Effector memory CD8-positive, alpha-beta T cell (primary cell): ENCODE data around the gene LILRA1.
A peak's percentile ranks its signal among the peaks of the same experiment; 100 is the strongest.
"Not testable (repeated sequence)": the region's sequence is repeated elsewhere in the genome, so short reads cannot be mapped to it uniquely, and the experiment has no call there.

Experiments
- ATAC-seq: fragments of 150-1000 bp; cut with Tn5 transposase; replicated peaks from 2 replicates; pipeline ENCODE4 v1.10.0; 2021; ENCODE audit warnings: mild to moderate bottlenecking, moderate library complexity
- DNase-seq, 3 experiments: peaks; one replicate each; pipeline ENCODE4 v3.0.0; 2021
- H3K27ac Mint-ChIP-seq, 2 donors: one replicate each; pipeline ENCODE4 v1.8.0; 2022; ENCODE audit warnings: mild to moderate bottlenecking in 2 of 2, mixed read lengths in 2 of 2, moderate library complexity in 2 of 2
- H3K27me3 Mint-ChIP-seq, 2 donors: one replicate each; pipeline ENCODE4 v1.8.0; 2022; ENCODE audit warnings: mixed read lengths in 2 of 2
- H3K36me3 Mint-ChIP-seq: one replicate; pipeline ENCODE4 v1.8.0; 2022; ENCODE audit warnings: mild to moderate bottlenecking, moderate library complexity, mixed read lengths; ENCODE audit not compliant: insufficient read depth
- H3K4me1 Mint-ChIP-seq, 2 donors: one replicate each; pipeline ENCODE4 v1.8.0; 2022; ENCODE audit warnings: low read depth in 2 of 2, mixed read lengths in 2 of 2
- H3K4me3 Mint-ChIP-seq, 2 donors: one replicate each; pipeline ENCODE4 v1.8.0; 2022; ENCODE audit warnings: mild to moderate bottlenecking in 2 of 2, mixed read lengths in 2 of 2, moderate library complexity in 2 of 2
- H3K9me3 Mint-ChIP-seq, 2 donors: one replicate each; pipeline ENCODE4 v1.8.0; 2022; ENCODE audit warnings: mixed read lengths in 2 of 2
- total RNA-seq, 9 experiments: gene quantifications; one replicate each; lab custom pipeline; 2026; lab: John Stamatoyannopoulos, UW

The LILRA1 gene
- total RNA-seq: 0 to 0.11 (median 0) reads per million in 9 experiments

DNA sequence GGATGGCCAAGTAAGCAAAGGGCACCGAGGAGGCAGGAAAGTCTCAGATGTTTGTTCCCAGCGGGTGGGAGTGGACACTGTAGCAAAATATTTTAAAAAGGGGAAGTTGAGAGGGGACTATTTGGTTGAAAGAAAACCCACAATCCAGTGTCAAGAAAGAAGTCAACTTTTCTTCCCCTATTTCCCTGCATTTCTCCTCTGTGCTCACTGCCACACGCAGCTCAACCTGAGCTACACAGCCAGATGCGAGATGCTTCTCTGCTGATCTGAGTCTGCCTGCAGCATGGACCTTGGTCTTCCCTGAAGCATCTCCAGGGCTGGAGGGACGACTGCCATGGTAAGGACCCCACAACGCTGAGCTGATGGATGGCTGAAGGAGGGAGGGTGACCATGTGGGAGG is at the start of gene LILRA1:
TSS of gene LILRA1 (plus strand) at position 188 of the 400 bp plus-strand sequence. CDS start 613 bp downstream, outside the sequence.
- peak; percentile 21 for ATAC-seq
- H3K36me3 Mint-ChIP-seq, H3K27ac Mint-ChIP-seq, H3K9me3 Mint-ChIP-seq, DNase-seq, H3K4me1 Mint-ChIP-seq: not testable (repeated sequence)
- peaks cover 64 to 85% of the 10 kb centered on the region in 2 donors for H3K27me3 Mint-ChIP-seq
- H3K4me3 Mint-ChIP-seq: peak within 1 kb of the TSS in 1 of 2 donors; percentile 37

DNA sequence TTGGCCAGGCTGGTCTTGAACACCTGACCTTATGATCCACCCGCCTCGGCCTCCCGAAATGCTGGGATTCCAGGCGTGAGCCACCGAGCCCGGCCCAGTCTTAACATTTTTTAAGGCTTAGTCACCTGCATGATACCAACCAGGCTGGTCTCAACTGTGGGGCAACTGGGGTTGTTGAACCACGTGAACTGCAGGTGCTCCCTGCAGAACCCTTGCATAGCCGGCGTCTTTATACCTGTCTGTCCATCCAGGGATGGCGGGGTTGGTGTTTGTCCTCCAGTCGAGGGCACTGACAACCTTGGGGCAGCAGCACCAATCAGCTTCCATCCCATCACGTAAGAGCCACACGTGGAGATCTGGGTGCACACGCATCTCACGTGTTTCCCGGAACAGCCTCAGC is 44.6 kb upstream of the LILRA1 start:
- Mint-ChIP-seq H3K27me3 (peaks cover 9 to 39% of the 10 kb centered on the region in 2 donors), H3K4me1 (peaks cover 9 to 15% of the 10 kb centered on the region in 2 donors), H3K27ac (no peak overlapping the region), H3K4me3 (no peak overlapping the region), H3K9me3 (peaks cover 0 to 4% of the 10 kb centered on the region in 2 donors), H3K36me3 (peaks cover 3% of the 10 kb centered on the region)
- ATAC-seq (no peak), DNase-seq (no peak)

DNA sequence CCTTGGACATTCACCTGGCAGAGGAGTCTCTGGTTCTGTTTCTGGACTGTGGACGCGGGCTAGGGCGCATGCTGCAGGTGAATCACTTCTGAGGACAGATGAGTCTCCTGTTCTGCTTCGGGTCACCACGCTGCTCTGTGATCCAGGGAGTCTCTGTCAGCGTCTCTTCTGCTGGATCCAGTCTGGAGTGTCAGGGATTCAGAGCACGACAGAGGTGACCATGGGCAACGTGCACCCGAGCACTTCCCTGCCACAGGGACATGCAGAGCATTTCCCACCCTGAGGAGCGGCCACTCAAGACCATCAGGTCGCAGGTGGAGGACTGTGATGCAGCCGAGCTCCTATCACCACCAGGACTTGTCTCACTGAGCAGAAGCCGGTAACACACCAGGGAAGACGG is 44.2 kb upstream of the LILRA1 start:
- H3K27me3 Mint-ChIP-seq: peaks cover 9 to 39% of the 10 kb centered on the region in 2 donors
- peaks cover 0 to 4% of the 10 kb centered on the region in 2 donors for H3K9me3 Mint-ChIP-seq
- DNase-seq (no peak), ATAC-seq (no peak)
- peaks cover 9 to 15% of the 10 kb centered on the region in 2 donors for H3K4me1 Mint-ChIP-seq
- H3K4me3 Mint-ChIP-seq: no peak overlapping the region
- H3K36me3 Mint-ChIP-seq: peaks cover 3% of the 10 kb centered on the region
- no peak overlapping the region for H3K27ac Mint-ChIP-seq

DNA sequence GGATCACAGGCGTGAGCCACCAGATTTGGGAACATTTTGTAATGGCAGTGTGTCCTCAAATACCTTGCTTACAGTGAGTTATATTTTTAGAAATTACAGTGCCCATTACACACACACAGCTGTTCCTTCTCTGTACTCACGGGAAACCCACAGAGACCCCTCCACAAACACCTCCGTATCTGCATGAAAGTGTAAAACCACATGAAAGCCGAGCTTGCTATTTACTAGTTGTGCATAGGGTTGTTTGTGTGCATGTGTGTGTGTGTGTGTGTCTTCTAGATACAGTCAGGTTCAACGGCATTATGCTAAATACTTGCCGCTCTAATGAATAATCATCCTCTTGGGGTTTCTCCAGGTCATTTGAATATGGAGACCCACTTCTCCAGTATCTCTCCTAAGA is 42.1 kb upstream of the LILRA1 start:
- DNase-seq (peak; percentile 54 to 62 (median 57)), ATAC-seq (peak; percentile 100)
- Mint-ChIP-seq H3K9me3 (peaks cover 0 to 4% of the 10 kb centered on the region in 2 donors), H3K27ac (peak overlapping the region in 1 of 2 donors; percentile 19), H3K4me1 (peaks cover 9 to 15% of the 10 kb centered on the region in 2 donors), H3K4me3 (peak overlapping the region; percentile 59 to 77), H3K27me3 (peaks cover 19 to 41% of the 10 kb centered on the region in 2 donors), H3K36me3 (peaks cover 3% of the 10 kb centered on the region)

DNA sequence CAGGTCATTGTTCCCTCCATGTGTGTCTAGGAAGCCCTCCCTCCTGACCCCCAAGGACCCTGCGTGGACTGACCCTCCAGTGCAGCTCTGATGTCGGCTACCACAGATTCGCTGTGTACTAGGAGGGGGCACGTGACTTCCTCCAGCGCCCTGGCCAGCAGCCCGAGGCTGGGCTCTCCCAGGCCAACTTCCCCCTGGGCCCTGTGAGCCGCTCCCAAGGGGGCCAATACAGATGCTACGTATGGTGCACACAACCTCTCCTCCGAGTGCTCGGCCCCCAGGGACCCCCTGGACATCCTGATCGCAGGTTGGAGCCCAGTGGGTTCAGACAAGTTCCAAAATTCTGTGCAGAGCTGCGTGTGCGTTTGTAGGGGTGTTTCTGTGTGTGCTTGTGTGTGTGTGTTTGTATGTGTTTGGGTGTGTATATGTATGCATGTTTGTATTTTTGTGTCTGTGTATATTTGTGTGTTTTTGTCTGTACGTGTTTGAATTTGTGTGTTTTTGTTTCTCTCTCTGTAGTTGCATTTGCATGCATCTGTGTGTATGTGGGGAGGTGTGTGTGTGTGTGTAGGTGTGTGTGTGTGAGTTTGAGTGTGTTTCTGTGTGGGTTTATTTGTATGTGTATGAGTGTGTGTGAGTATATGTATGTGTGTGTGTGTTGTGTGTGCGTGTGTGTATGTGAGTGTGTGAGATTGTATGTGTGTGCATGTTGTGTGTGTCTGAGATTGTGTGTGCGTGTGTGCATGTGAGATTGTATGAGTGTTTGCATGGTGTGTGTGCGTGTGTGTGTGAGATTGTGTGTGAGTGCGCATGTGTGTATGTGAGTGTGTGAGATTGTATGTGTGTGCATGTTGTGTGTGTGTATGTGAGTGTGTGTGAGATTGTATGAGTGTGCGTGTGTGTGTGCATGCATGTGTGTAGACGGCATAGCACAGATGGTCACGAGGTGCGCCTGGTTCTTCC is 41.2 kb upstream of the LILRA1 start:
- Mint-ChIP-seq H3K4me1 (peaks cover 9 to 15% of the 10 kb centered on the region in 2 donors), H3K4me3 (peak overlapping the region in 1 of 2 donors; percentile 77), H3K36me3 (peaks cover 3% of the 10 kb centered on the region), H3K27ac (no peak overlapping the region), H3K27me3 (peaks cover 19 to 35% of the 10 kb centered on the region in 2 donors), H3K9me3 (peaks cover 0 to 4% of the 10 kb centered on the region in 2 donors)
- DNase-seq (no peak), ATAC-seq (no peak)

DNA sequence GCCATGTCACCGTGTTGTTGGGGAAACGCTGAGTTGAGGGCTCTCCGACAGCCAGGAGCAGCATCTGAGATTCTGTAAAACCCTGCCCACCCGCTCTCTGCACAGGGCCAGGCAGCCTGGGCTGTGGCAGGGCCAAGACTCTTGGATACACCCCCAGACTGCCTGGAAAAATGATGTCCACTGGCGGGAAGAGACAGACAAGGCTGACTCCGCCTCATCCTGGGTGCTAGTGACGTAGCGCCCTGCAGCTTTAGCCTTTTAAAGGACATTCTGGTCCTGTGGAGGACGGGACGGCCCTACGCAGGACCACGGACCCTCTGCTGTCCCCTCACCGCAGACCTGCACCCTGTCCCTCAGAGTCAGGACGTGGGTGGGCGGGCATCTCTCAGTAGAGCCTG is 40.5 kb upstream of the LILRA1 start:
- ATAC-seq (no peak), DNase-seq (no peak)
- Mint-ChIP-seq H3K36me3 (peaks cover 3% of the 10 kb centered on the region), H3K4me1 (peaks cover 9 to 15% of the 10 kb centered on the region in 2 donors), H3K27ac (no peak overlapping the region), H3K9me3 (peaks cover 0 to 4% of the 10 kb centered on the region in 2 donors), H3K27me3 (peaks cover 19 to 35% of the 10 kb centered on the region in 2 donors), H3K4me3 (no peak overlapping the region)

DNA sequence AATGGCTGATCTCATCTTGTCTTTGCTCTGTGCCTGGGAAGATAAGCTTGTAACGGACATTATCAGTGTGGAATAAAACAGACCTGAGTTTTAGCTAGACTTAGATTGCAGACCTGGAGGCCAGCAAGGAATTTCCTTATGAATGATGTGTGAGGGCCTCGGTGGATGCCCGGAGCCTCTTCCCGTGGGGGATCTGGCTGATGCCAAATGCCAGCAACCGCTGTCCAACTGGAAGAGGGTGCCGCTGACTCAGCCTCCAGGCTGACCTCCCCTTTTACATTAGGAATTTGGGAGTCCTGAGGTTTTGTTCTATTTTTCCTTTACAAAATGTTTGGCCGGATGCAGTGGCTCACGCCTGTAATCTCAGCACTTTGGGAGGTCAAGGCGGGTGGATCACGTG is 39.4 kb upstream of the LILRA1 start:
- peaks cover 9 to 15% of the 10 kb centered on the region in 2 donors for H3K4me1 Mint-ChIP-seq
- DNase-seq (no peak), ATAC-seq (no peak)
- no peak overlapping the region for H3K27ac Mint-ChIP-seq
- no peak overlapping the region for H3K4me3 Mint-ChIP-seq
- peaks cover 0 to 4% of the 10 kb centered on the region in 2 donors for H3K9me3 Mint-ChIP-seq
- peaks cover 27 to 46% of the 10 kb centered on the region in 2 donors for H3K27me3 Mint-ChIP-seq
- H3K36me3 Mint-ChIP-seq: peaks cover 3% of the 10 kb centered on the region

DNA sequence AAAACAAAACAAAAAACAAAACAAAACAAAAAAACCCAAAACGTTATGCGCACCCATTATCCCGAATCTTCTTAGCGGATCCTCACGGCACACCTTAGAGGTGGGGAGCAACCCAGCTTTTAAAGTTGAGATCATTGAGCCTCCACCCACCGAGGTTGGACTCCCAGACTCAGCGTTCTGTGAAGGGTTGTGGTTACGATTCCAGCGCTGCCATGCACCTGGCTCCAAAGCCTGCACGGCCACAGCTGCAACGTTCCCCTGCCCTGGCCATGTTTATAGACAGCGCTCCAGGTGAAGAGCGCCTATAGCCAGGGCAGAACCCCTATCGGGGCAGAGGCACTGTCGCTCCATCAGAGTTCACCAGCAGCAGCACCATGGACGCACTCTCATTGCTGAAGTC is 38.5 kb upstream of the LILRA1 start:
- peaks cover 0 to 4% of the 10 kb centered on the region in 2 donors for H3K9me3 Mint-ChIP-seq
- ATAC-seq (no peak), DNase-seq (no peak)
- H3K27ac Mint-ChIP-seq: no peak overlapping the region
- H3K27me3 Mint-ChIP-seq: peaks cover 31 to 49% of the 10 kb centered on the region in 2 donors
- peaks cover 9 to 15% of the 10 kb centered on the region in 2 donors for H3K4me1 Mint-ChIP-seq
- H3K36me3 Mint-ChIP-seq: peaks cover 3% of the 10 kb centered on the region
- H3K4me3 Mint-ChIP-seq: no peak overlapping the region

DNA sequence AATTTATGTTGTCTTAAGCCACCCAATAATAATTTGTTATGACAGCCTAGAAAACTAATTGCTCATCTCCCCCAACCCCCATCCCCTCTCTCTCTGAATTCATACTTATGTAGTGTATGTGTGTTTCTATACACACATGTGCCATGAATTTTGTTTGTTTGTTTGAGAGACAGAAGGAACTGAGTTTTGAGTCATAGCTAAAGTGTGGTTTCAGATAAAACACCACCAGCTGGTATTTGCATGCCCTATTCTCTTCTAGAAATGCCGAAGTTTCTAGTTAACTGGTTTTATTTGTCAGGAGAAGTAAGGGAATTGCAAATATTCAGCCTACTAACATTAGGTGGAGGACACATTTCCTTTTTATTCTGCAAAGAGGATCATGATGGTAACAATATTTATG is 37.2 kb upstream of the LILRA1 start:
- Mint-ChIP-seq H3K4me1 (peaks cover 8 to 12% of the 10 kb centered on the region in 2 donors), H3K27me3 (peaks cover 37 to 49% of the 10 kb centered on the region in 2 donors), H3K27ac (no peak overlapping the region), H3K9me3 (peaks cover 0 to 4% of the 10 kb centered on the region in 2 donors), H3K36me3 (peaks cover 3% of the 10 kb centered on the region), H3K4me3 (no peak overlapping the region)
- ATAC-seq: no peak
- DNase-seq: no peak

DNA sequence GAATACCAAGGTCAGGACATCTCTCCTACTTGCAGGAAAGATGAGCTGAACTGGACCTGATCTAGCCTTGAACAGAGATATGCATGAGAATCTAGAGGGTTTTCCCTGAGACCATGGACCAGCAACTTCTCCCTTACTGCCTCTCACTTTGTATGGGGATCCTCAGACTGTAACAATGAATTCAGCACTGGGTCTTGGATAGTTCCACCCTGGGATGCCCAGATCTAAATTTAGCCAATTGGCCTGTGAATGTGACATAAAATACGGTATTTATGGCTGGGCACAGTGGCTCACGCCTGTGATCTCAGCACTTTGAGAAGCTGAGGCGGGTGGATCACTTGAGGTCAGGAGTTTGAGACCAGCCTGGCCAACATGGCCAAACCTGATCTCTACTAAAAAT is 35.1 kb upstream of the LILRA1 start:
- ATAC-seq (no peak), DNase-seq (no peak)
- Mint-ChIP-seq H3K9me3 (no peaks in the 10 kb centered on the region), H3K27ac (no peak overlapping the region), H3K4me1 (no peaks in the 10 kb centered on the region), H3K27me3 (peaks cover 34 to 49% of the 10 kb centered on the region in 2 donors), H3K36me3 (no peaks in the 10 kb centered on the region), H3K4me3 (no peak overlapping the region)

DNA sequence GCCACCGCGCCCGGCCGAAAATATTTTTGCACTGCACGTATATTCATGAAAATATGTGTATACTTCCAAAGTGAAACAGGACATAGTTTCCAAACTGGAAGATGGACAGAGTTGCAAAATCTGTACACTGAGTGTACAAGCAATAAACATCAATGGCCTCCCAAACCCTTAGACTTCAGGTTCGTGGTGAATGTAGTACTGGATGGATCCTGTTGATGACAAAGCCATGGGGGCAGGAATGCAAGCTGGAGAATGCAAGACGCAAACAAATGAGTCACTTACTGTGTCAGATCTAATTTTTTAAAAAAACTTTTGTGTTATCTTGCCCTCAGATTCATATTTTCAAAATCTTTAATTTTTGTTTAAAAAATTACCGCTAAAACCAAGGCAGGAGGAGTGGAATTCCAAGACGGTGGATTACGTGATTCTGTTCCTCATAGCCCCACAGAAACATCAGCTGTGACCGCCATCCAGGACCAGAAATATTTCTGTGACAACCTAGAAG is 32.5 kb upstream of the LILRA1 start:
- H3K9me3 Mint-ChIP-seq: no peaks in the 10 kb centered on the region
- no peak overlapping the region for H3K4me3 Mint-ChIP-seq
- DNase-seq: no peak
- H3K36me3 Mint-ChIP-seq: no peaks in the 10 kb centered on the region
- peaks cover 31 to 33% of the 10 kb centered on the region in 2 donors for H3K27me3 Mint-ChIP-seq
- no peaks in the 10 kb centered on the region for H3K4me1 Mint-ChIP-seq
- H3K27ac Mint-ChIP-seq: no peak overlapping the region
- ATAC-seq: no peak

DNA sequence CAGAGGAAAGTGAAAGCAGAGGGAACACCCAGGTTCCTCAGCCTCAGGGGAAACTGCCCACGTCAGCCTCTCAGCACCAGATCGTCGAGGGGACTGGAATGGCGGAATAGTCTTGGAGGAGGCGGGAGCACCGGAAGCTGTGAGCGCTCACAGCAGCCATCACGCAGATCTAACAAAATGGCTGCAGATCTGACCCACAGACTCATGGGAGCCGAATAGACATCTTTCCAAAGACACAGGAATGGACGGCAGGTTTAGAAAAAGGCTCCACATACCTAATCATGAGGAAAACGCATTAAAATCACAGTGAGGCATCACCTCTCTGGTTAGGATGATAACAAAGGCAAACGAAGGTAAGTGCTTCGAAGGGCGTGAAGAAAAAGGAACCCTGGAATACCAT is 31.6 kb upstream of the LILRA1 start:
- H3K27me3 Mint-ChIP-seq: peaks cover 28 to 32% of the 10 kb centered on the region in 2 donors

DNA sequence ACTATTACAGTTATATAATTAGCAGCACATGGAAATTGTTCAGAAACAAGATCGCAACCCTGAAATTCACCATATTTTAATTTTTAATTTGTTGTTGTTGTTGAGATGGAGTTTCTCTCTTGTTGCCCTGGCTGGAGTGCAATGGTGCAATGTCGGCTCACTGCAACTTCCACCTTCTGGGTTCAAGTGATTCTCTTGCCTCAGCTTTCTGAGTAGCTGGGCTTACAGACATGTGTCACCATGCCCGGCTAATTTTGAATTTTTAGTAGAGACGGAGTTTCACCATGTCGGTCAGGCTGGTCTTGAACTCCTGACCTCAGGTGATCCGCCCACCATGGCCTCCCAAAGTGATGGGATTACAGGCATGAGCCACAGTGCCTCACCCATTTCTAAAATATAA is 30.2 kb upstream of the LILRA1 start:
- H3K27me3 Mint-ChIP-seq: peaks cover 25 to 36% of the 10 kb centered on the region in 2 donors
- not testable (repeated sequence) for H3K4me1 Mint-ChIP-seq, H3K4me3 Mint-ChIP-seq, DNase-seq, H3K27ac Mint-ChIP-seq, H3K9me3 Mint-ChIP-seq, ATAC-seq, H3K36me3 Mint-ChIP-seq

More for the DNA sequence above, 31.6 kb upstream of the LILRA1 start:
- no peak for DNase-seq
- Mint-ChIP-seq H3K9me3 (no peaks in the 10 kb centered on the region), H3K36me3 (no peaks in the 10 kb centered on the region), H3K27ac (no peak overlapping the region), H3K4me1 (no peaks in the 10 kb centered on the region), H3K4me3 (no peak overlapping the region)
- ATAC-seq: no peak
